Naive B cell (primary cell): Measurements from ENCODE around the gene ZNF580. TPM values are rescaled to one million over a fixed set of nuclear protein-coding genes. Genes with fewer than 3 reads are reported as not detected.

Experiments
- ATAC-seq, 2 donors: fragments of 150-1000 bp; cut with Tn5 transposase; 2 replicates each; pipeline ENCODE4 v1.10.0; 2021; ENCODE audit warnings: low read depth in 2 of 2, mild to moderate bottlenecking in 2 of 2, moderate library complexity in 2 of 2
- DNase-seq: peaks from one replicate; pipeline ENCODE4 v3.0.0; 2022
- H3K27ac Mint-ChIP-seq, 6 donors: one replicate each; pipeline ENCODE4 v1.8.0; 2020 to 2022; ENCODE audit warnings: mild to moderate bottlenecking in 6 of 6, mixed read lengths in 6 of 6, moderate library complexity in 5 of 6, inconsistent platforms in 2 of 6
- H3K27me3 Mint-ChIP-seq, 3 donors: one replicate each; pipeline ENCODE4 v1.8.0; 2021 to 2022; ENCODE audit warnings: mixed read lengths in 3 of 3, mild to moderate bottlenecking in 1 of 3
- H3K36me3 Mint-ChIP-seq, 2 donors: one replicate each; pipeline ENCODE4 v1.8.0; 2020 to 2022; ENCODE audit warnings: mixed read lengths in 2 of 2, inconsistent platforms in 1 of 2, mild to moderate bottlenecking in 1 of 2
- H3K4me1 Mint-ChIP-seq, 3 donors: one replicate each; pipeline ENCODE4 v1.8.0; 2020 to 2022; ENCODE audit warnings: mixed read lengths in 3 of 3, inconsistent platforms in 1 of 3, mild to moderate bottlenecking in 1 of 3, moderate library complexity in 1 of 3
- H3K4me3 Mint-ChIP-seq, 8 donors: one replicate each; pipeline ENCODE4 v1.8.0; 2020 to 2022; ENCODE audit warnings: mild to moderate bottlenecking in 8 of 8, mixed read lengths in 8 of 8, moderate library complexity in 8 of 8, inconsistent platforms in 2 of 8
- H3K9me3 Mint-ChIP-seq, 7 donors: one replicate each; pipeline ENCODE4 v1.8.0; 2020 to 2022; ENCODE audit warnings: mixed read lengths in 7 of 7, mild to moderate bottlenecking in 5 of 7, inconsistent platforms in 2 of 7, moderate library complexity in 1 of 7
- polyA plus RNA-seq, 6 donors: library from polyadenylated mRNA; unstranded; fragments of 300-500 nt; fragmentation: Illumina TruSeq; gene quantifications; one replicate each; pipeline ENCODE4 v1.2.3, GENCODE V29; 2021; ENCODE audit warnings: low read depth in 6 of 6

The ZNF580 gene, protein sequence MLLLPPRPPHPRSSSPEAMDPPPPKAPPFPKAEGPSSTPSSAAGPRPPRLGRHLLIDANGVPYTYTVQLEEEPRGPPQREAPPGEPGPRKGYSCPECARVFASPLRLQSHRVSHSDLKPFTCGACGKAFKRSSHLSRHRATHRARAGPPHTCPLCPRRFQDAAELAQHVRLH
- polyA plus RNA-seq = 10 to 100 TPM; 28.4 to 54.2 (median 31.5) TPM

DNA sequence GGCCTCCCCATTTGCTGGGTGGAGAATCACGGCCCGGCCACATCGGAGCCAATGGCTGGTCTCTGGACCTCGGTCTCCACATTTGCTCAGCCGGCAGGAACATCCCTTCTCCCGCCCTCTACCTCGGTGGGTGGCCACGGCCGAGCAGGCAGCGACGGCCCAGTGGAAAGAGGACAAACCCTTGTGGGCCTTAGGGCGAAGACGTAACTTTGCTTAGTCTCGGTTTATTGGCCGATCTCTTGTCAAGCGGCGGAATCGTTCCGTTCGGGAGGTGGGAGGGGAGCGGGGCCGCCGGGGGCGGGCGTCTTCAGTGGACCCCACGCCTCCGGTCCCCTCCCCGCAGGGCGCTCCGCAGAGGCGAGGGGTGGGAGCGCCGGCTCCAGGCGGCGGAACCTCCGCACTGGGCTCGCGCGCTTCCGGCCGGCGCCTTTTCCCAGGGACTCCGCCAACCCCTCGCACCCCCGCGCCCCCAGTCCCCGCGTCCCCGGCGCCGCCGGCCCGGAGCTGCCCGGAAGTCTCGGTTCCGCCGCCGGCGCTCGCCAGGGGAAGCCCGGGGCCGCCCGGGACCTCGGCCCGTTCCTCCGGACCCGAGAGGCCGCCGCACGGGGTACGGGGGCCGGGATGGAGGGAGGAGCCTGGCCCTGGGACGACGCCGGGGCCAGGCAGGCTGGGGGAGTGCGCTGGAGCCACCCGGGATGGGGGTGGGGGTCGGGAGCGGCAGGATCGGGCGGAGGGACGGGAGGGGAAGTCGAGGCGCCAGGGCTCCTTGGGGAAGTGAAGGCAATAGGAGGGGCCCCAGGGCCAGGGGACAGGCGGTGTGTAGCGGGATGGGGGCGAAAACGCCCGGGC is at the start of gene ZNF580:
Gene ZNF580, plus strand, starts transcription at position 426 of the 849 bp plus-strand sequence. CDS start 1,507 bp downstream, outside the sequence.
- peak within 1 kb of the TSS; percentile 66 to 95 (median 89) for H3K27ac Mint-ChIP-seq
- no peaks in the 10 kb centered on the region for H3K27me3 Mint-ChIP-seq
- DNase-seq (peak; percentile 38), ATAC-seq (peak; percentile 4 to 6)
- peaks cover 0 to 3% (median 0%) of the 10 kb centered on the region in 7 donors for H3K9me3 Mint-ChIP-seq
- peak within 1 kb of the TSS; percentile 91 to 99 (median 94) for H3K4me3 Mint-ChIP-seq
- peaks cover 56 to 77% (median 74%) of the 10 kb centered on the region in 3 donors for H3K4me1 Mint-ChIP-seq
- peaks cover 0 to 7% of the 10 kb centered on the region in 2 donors for H3K36me3 Mint-ChIP-seq

GRCh38 chr19:55591555-55591954 is 49.2 kb upstream of the ZNF580 start:
- H3K27me3 Mint-ChIP-seq = no peaks in the 10 kb centered on the region
- no peak for DNase-seq
- peaks cover 0 to 7% (median 0%) of the 10 kb centered on the region in 7 donors for H3K9me3 Mint-ChIP-seq
- no peak overlapping the region for H3K27ac Mint-ChIP-seq
- H3K4me1 Mint-ChIP-seq = peaks cover 9 to 17% (median 11%) of the 10 kb centered on the region in 3 donors
- H3K36me3 Mint-ChIP-seq = peaks cover 17 to 21% of the 10 kb centered on the region in 2 donors
- H3K4me3 Mint-ChIP-seq = no peak overlapping the region
- ATAC-seq = no peak

DNA sequence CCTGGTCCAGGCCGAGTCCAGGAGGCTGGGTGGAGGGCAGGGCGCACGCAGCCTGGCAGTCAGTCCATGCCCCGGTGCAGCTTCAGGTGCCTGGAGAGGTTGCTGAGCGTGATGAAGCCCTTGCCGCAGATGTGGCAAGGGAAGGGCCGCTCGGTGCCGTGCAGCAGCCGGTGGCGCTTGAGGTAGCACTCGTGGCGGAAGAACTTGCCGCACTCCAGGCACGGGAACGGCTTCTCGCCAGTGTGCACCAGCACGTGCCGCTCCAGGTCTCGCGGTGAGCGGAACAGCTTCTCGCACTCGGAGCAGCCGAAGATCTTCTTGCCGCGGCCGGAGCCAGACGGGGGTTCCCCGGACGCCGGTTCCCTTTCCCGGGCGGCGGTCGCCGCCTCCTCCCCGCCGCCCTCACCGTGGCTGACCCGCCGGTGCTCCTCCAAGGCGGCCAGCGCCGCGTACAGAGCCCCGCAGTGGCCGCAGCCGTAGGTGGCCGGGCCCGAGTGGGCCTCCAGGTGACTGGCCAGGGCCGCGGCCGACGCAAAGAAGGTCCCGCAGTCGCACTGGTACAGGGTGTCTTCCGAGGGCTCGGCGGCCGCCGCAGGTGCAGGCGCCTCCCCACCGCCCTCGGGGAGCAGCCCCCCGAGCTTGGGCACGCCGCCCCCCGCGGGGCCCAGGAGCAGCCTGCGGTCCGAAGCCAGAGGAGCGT is 48.3 kb upstream of the ZNF580 start:
- H3K9me3 Mint-ChIP-seq = peaks cover 0 to 7% (median 0%) of the 10 kb centered on the region in 7 donors
- peaks cover 0 to 10% (median 3%) of the 10 kb centered on the region in 3 donors for H3K4me1 Mint-ChIP-seq
- DNase-seq (no peak), ATAC-seq (no peak)
- H3K27ac Mint-ChIP-seq = no peak overlapping the region
- peaks cover 22 to 29% of the 10 kb centered on the region in 2 donors for H3K36me3 Mint-ChIP-seq
- no peaks in the 10 kb centered on the region for H3K27me3 Mint-ChIP-seq
- H3K4me3 Mint-ChIP-seq = no peak overlapping the region

DNA sequence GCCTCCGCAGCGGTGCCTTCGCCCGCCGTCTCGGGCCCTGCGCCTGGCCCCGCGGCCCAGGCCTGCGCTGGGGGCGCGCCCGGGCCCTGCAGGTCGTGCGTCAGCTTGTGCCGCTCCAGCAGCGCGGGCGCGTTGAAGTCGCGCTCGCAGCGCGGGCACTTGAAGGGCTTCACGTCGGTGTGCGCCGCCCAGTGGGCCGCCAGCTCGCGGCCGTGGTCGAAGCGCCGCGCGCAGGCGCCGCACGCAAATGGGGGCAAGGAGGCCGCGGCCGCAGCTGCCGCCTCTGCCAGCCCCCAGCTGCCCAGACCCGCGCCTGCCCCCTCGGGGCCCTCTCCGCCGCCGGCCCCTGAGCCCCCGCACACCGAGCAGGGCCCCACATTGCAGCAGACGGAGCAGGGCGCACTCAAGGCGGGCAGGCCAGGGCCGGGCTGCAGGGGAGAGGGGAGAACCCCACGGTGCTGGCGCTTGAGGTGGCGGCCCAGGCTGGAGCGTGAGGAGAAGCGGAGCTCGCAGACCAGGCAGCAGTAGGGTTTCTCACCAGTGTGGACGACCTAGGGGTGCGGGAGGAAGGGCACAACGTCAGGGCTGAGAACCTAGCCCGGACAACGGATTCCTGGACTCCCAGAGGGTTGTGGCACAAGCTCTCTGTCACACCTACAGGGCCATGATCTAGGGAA is 47.6 kb upstream of the ZNF580 start:
- DNase-seq = no peak
- H3K9me3 Mint-ChIP-seq = peaks cover 0 to 7% (median 0%) of the 10 kb centered on the region in 7 donors
- H3K4me3 Mint-ChIP-seq = no peak overlapping the region
- no peak overlapping the region for H3K27ac Mint-ChIP-seq
- peaks cover 0 to 12% (median 3%) of the 10 kb centered on the region in 3 donors for H3K4me1 Mint-ChIP-seq
- no peaks in the 10 kb centered on the region for H3K27me3 Mint-ChIP-seq
- H3K36me3 Mint-ChIP-seq = peaks cover 22 to 29% of the 10 kb centered on the region in 2 donors
- no peak for ATAC-seq

DNA sequence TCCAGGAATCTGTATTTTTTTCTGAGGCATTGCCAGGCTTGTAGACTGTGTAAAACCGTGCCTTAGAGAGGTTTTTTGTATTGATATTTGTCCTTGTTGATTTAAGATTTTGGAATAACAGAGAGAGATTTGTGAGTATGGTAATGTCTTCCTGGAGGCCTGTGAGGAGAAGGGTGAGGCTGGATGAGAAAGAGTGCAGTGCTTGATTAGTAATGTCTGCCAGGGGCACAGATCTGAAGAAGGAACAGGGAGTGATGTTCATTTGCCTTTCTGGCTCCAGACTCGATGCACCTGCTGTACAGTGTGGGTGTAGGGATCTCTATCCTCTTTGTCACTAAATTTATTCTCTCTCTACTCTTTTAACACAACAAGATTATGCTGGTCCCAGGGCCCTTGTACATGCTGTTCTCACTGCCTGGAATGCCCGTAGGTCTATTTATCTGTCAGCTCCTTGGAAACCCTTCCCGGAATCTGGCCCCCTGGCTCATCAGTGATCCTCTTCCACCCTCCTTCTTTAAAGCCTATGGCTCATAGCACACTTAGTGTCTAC is 45.7 kb upstream of the ZNF580 start:
- Mint-ChIP-seq H3K36me3 (peaks cover 22 to 29% of the 10 kb centered on the region in 2 donors), H3K27ac (peak overlapping the region in 3 of 6 donors; percentile 8 to 66 (median 44)), H3K9me3 (peaks cover 0 to 11% (median 0%) of the 10 kb centered on the region in 7 donors), H3K4me1 (peaks cover 6 to 18% (median 8%) of the 10 kb centered on the region in 3 donors), H3K4me3 (peak overlapping the region in 1 of 8 donors; percentile 3), H3K27me3 (no peaks in the 10 kb centered on the region)
- ATAC-seq = no peak
- DNase-seq = no peak

DNA sequence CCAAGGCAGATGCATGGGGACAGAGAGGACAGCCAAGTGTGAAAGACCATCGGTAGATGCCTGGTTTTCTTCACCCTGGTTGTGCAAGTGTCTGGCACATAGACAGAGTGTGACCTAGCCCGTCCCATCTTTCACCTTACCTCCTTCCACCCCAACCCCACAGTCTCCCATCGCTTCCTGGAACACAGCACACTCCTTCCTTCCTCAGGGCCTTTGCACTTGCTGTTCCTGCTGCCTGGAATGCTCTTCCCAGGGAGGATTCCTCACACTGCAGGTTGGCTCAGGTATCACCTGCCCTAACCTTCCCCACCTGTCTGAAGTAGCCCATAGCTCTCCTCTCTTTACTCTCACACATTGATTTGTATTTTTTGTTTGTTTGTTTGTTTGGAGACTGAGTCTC is 44.5 kb upstream of the ZNF580 start:
- H3K4me1 Mint-ChIP-seq = peaks cover 11 to 23% (median 14%) of the 10 kb centered on the region in 3 donors
- H3K4me3 Mint-ChIP-seq = peak overlapping the region in 2 of 8 donors; percentile 3 to 29
- DNase-seq = no peak
- H3K27me3 Mint-ChIP-seq = no peaks in the 10 kb centered on the region
- peaks cover 22 to 29% of the 10 kb centered on the region in 2 donors for H3K36me3 Mint-ChIP-seq
- no peak for ATAC-seq
- H3K27ac Mint-ChIP-seq = peak overlapping the region in 1 of 6 donors; percentile 79
- H3K9me3 Mint-ChIP-seq = peaks cover 0 to 11% (median 0%) of the 10 kb centered on the region in 7 donors

DNA sequence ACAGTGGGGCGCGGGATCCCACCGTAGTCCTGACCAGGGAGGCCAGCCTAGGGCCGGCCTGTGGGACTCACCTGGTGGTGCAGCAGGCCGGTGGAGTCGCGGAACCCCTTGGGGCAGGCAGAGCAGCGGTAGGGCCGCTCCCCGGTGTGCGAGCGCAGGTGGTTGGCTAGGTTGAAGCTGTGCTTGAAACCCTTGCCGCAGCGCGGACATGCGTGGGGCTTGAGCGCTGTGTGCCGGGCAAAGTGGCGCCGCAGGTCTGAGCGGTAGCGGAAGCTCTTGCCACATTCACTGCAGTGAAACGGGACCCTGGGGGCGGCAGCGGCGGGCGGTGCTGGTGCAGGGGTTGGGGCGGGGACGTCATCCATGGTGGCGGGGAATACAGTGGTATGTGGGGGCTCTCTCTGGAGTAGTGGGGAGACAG is 43.3 kb upstream of the ZNF580 start:
- Mint-ChIP-seq H3K36me3 (peaks cover 22 to 29% of the 10 kb centered on the region in 2 donors), H3K4me1 (peaks cover 11 to 27% (median 24%) of the 10 kb centered on the region in 3 donors), H3K27ac (peak overlapping the region in 3 of 6 donors; percentile 39 to 85 (median 50)), H3K4me3 (peak overlapping the region in 1 of 8 donors; percentile 76), H3K27me3 (no peaks in the 10 kb centered on the region), H3K9me3 (peaks cover 0 to 11% (median 0%) of the 10 kb centered on the region in 7 donors)
- no peak for ATAC-seq
- no peak for DNase-seq

- ATAC-seq = no peak
- no peaks in the 10 kb centered on the region for H3K27me3 Mint-ChIP-seq
- H3K27ac Mint-ChIP-seq = peak overlapping the region in 1 of 6 donors; percentile 50
- peak overlapping the region in 3 of 8 donors; percentile 16 to 99 (median 97) for H3K4me3 Mint-ChIP-seq
- peaks cover 22 to 29% of the 10 kb centered on the region in 2 donors for H3K36me3 Mint-ChIP-seq
- no peak for DNase-seq
- peaks cover 11 to 28% (median 24%) of the 10 kb centered on the region in 3 donors for H3K4me1 Mint-ChIP-seq
- H3K9me3 Mint-ChIP-seq = peaks cover 0 to 11% (median 0%) of the 10 kb centered on the region in 7 donors
Observed at GRCh38 chr19:55598034-55598433, 42.8 kb upstream of the ZNF580 start.

GRCh38 chr19:55598719-55599467 is 41.9 kb upstream of the ZNF580 start:
- Mint-ChIP-seq H3K27ac (peak overlapping the region; percentile 96 to 99 (median 99)), H3K9me3 (peaks cover 0 to 12% (median 0%) of the 10 kb centered on the region in 7 donors), H3K27me3 (no peaks in the 10 kb centered on the region), H3K36me3 (peaks cover 22 to 29% of the 10 kb centered on the region in 2 donors), H3K4me3 (peak overlapping the region; percentile 90 to 100 (median 98)), H3K4me1 (peaks cover 17 to 37% (median 30%) of the 10 kb centered on the region in 3 donors)
- peak; percentile 96 for DNase-seq
- ATAC-seq = peak; percentile 58 to 63

GRCh38 chr19:55599468-55599841 is 41.3 kb upstream of the ZNF580 start, which contains the start of gene FIZ1:
FIZ1 (minus strand) TSS chr19:55599517; CDS start chr19:55597865, 1,652 bp downstream.
- peaks cover 0 to 12% (median 0%) of the 10 kb centered on the region in 7 donors for H3K9me3 Mint-ChIP-seq
- ATAC-seq = peak; percentile 69 to 71
- peaks cover 19 to 42% (median 33%) of the 10 kb centered on the region in 3 donors for H3K4me1 Mint-ChIP-seq
- H3K4me3 Mint-ChIP-seq = peak within 1 kb of the TSS; percentile 90 to 100 (median 98)
- DNase-seq = peak; percentile 96
- peak within 1 kb of the TSS; percentile 96 to 99 (median 99) for H3K27ac Mint-ChIP-seq
- peaks cover 22 to 29% of the 10 kb centered on the region in 2 donors for H3K36me3 Mint-ChIP-seq
- H3K27me3 Mint-ChIP-seq = no peaks in the 10 kb centered on the region

DNA sequence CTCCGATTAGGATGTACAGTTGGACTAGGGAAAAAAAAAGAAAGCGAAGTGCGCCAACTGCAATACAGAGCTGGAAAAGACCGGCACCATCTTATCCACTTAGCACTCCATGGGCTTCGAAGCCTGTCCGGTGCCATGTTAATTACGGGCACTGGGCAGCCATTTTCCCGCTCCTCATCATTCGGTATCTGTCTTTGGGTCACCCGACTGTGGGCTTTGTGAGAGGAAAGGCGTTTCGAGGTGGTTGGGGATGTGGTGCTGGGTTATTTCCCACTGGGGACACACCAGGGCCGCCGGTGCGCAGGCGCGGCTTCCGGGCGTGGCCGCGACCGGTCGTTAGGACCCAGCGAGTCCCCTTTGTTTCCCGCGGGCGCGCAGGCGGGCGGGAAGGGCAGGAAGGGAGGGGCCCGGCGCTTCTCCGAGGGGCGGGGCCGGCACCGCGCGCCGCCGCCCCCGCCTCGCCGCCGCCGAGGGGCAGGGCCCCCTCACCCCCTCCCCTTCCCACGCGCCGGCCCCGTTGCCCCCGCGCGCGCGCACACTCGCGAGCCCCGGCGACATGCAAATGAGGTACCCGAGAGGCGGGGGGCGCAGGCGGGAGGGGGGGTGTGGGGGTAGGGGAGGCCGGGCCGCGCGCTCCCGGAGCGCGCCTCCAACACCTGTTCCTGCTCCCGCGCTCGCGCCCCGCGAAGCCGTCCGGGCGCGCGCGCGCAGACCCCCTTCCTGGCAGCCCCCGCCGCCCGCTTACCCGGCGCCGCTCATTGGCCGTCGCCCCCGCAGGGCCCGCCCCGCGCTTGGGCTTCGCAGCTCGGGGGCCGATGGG is 40.8 kb upstream of the ZNF580 start, which contains the start of gene ZNF524:
Gene ZNF524, plus strand, starts transcription at position 447 of the 820 bp plus-strand sequence. CDS start 1,825 bp downstream, outside the sequence.
- H3K27ac Mint-ChIP-seq = peak within 1 kb of the TSS; percentile 96 to 99 (median 99)
- peak; percentile 64 to 68 for ATAC-seq
- H3K27me3 Mint-ChIP-seq = no peaks in the 10 kb centered on the region
- peaks cover 18 to 24% of the 10 kb centered on the region in 2 donors for H3K36me3 Mint-ChIP-seq
- peaks cover 0 to 10% (median 0%) of the 10 kb centered on the region in 7 donors for H3K9me3 Mint-ChIP-seq
- H3K4me1 Mint-ChIP-seq = peaks cover 23 to 47% (median 39%) of the 10 kb centered on the region in 3 donors
- peak within 1 kb of the TSS; percentile 90 to 100 (median 98) for H3K4me3 Mint-ChIP-seq
- peak; percentile 91 for DNase-seq
